ENCODE data around the gene ZNF521.

ZNF521 gene

GRCh38 chr18:25279556-25279955, 72.4 kb downstream of the ZNF521 start:
- TF ChIP-seq ZFP3 (CRISPR knock-in tag; IDR thresholded peaks at IDR 0.05) (no peak), ZNF565 (CRISPR knock-in tag; conservative IDR thresholded peaks at IDR 0.05; ENCODE audit: low read depth) (no peak), ARNTL (CRISPR knock-in tag; IDR thresholded peaks at IDR 0.05; ENCODE audit: borderline replicate concordance, low read depth) (no peak), BACH2 (CRISPR knock-in tag; IDR thresholded peaks at IDR 0.05; ENCODE audit: borderline replicate concordance) (no peak), ISL1 (CRISPR knock-in tag; IDR thresholded peaks at IDR 0.05) (no peak), TOX (CRISPR knock-in tag; IDR thresholded peaks at IDR 0.05; ENCODE audit: borderline replicate concordance) (no peak), ZFP30 (CRISPR knock-in tag; IDR thresholded peaks at IDR 0.05) (no peak), TSHZ2 (CRISPR knock-in tag; IDR thresholded peaks at IDR 0.05) (no peak), SNAI2 (CRISPR knock-in tag; IDR thresholded peaks at IDR 0.05) (no peak), POU6F1 (CRISPR knock-in tag; IDR thresholded peaks at IDR 0.05; ENCODE audit: borderline replicate concordance, low read depth) (no peak), CREB5 (CRISPR knock-in tag; IDR thresholded peaks at IDR 0.05; ENCODE audit: low read depth) (no peak)
- ATAC-seq, result no peak

GRCh38 chr18:25279133-25279532, 72.8 kb downstream of the ZNF521 start:
- no peak for ATAC-seq
- no peak for TF ChIP-seq BACH2 (CRISPR knock-in tag; IDR thresholded peaks at IDR 0.05; ENCODE audit: borderline replicate concordance)
- TF ChIP-seq TOX (CRISPR knock-in tag; IDR thresholded peaks at IDR 0.05; ENCODE audit: borderline replicate concordance), result no peak
- TF ChIP-seq RARB (CRISPR knock-in tag; IDR thresholded peaks at IDR 0.05), result no peak
- no peak for TF ChIP-seq ZFP3 (CRISPR knock-in tag; IDR thresholded peaks at IDR 0.05)
- no peak for TF ChIP-seq PPARA (CRISPR knock-in tag; IDR thresholded peaks at IDR 0.05; ENCODE audit: borderline replicate concordance)
- no peak for TF ChIP-seq ESRRG (CRISPR knock-in tag; IDR thresholded peaks at IDR 0.05)
- no peak for TF ChIP-seq TSHZ2 (CRISPR knock-in tag; IDR thresholded peaks at IDR 0.05)
- TF ChIP-seq CSDC2 (CRISPR knock-in tag; IDR thresholded peaks at IDR 0.05), result no peak
- no peak for TF ChIP-seq CREB5 (CRISPR knock-in tag; IDR thresholded peaks at IDR 0.05; ENCODE audit: low read depth)
- no peak for TF ChIP-seq PATZ1 (CRISPR knock-in tag; IDR thresholded peaks at IDR 0.05; ENCODE audit: borderline replicate concordance)

- TF ChIP-seq PPARA (CRISPR knock-in tag; IDR thresholded peaks at IDR 0.05; ENCODE audit: borderline replicate concordance) (no peak), GLIS3 (CRISPR knock-in tag; IDR thresholded peaks at IDR 0.05) (no peak), ZNF565 (CRISPR knock-in tag; conservative IDR thresholded peaks at IDR 0.05; ENCODE audit: low read depth) (no peak), ZFP30 (CRISPR knock-in tag; IDR thresholded peaks at IDR 0.05) (no peak)
- ATAC-seq, result no peak
Measured at GRCh38 chr18:25278394-25278793, 73.6 kb downstream of the ZNF521 start.

All from SK-N-SH treated with all-trans-retinoic acid at 6 μM for 48 hours (cell line).